ENCODE results near the gene AQP10.

DNA sequence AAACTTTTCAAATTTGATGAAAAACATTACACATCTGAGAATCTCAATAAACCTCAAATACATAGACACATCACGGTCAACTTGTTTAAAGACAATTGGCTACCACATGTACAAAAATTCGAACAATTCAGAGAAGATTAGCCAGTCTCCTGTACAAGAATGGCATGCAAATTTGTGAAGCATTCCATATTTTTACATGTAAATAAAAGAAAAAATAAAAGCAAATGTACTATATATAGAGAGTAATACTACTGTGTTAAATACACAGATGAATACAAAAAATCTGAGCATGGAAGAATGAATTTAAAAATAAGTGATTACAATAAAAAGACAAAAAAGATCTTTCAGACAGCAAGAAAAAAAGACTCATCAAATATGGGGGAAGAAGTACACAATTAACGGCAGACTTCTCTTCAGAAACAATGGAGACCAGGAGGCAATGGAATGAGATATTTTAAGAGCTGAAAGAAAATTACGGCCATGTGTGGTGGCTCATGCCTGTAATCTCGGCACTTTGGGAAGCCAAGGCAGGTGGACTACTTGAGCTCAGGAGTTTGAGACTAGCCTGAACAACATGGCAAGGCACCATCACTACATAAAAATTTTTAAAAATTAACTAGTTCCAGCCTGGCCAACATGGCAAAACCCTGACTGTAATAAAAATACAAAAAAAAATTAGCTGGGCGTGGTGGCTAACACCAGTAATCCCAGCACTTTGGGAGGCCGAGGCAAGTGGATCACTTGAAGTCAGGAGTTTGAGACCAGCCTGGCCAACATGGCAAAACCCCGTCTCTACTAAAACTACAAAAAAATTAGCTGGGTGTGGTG, 25.3 kb upstream of the AQP10 start:
- TF ChIP-seq, protein P1, sequence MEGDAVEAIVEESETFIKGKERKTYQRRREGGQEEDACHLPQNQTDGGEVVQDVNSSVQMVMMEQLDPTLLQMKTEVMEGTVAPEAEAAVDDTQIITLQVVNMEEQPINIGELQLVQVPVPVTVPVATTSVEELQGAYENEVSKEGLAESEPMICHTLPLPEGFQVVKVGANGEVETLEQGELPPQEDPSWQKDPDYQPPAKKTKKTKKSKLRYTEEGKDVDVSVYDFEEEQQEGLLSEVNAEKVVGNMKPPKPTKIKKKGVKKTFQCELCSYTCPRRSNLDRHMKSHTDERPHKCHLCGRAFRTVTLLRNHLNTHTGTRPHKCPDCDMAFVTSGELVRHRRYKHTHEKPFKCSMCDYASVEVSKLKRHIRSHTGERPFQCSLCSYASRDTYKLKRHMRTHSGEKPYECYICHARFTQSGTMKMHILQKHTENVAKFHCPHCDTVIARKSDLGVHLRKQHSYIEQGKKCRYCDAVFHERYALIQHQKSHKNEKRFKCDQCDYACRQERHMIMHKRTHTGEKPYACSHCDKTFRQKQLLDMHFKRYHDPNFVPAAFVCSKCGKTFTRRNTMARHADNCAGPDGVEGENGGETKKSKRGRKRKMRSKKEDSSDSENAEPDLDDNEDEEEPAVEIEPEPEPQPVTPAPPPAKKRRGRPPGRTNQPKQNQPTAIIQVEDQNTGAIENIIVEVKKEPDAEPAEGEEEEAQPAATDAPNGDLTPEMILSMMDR (IDR thresholded peaks at IDR 0.05): no peak
- TF ChIP-seq POLR2A (IDR thresholded peaks at IDR 0.05): no peak
